Natural killer cell treated with Interleukin-12 subunit alpha and Interleukin-12 subunit beta and Interleukin-15 and Interleukin-18, amount 100 ng/mL, for 72 hours (primary cell): ENCODE data around the gene SLC28A1. TPM values are rescaled to one million over a fixed set of nuclear protein-coding genes. Genes with fewer than 3 reads are reported as not detected.

Experiments
- ATAC-seq, 2 donors: fragments of 150-1000 bp; cut with Tn5 transposase in 1 of 2; sonication (Bioruptor Pico), chemical (Tn5 transposase) in 1 of 2; 2 replicates each; pipeline ENCODE4 v1.10.0; 2021
- DNase-seq: peaks from one replicate; pipeline ENCODE4 v3.0.0; 2022; ENCODE audit warnings: low spot score
- H3K27ac Mint-ChIP-seq, 2 donors: 1 replicate in 1 of 2; 2 replicates in 1 of 2; pipeline ENCODE4 v1.8.0; 2022; ENCODE audit warnings: mixed read lengths in 2 of 2, mild to moderate bottlenecking in 1 of 2, moderate library complexity in 1 of 2
- H3K27me3 Mint-ChIP-seq, 2 donors: 1 replicate in 1 of 2; 2 replicates in 1 of 2; pipeline ENCODE4 v1.8.0; 2022; ENCODE audit warnings: mixed read lengths in 2 of 2
- H3K36me3 Mint-ChIP-seq: one replicate; pipeline ENCODE4 v1.8.0; 2022; ENCODE audit warnings: mixed read lengths
- H3K4me1 Mint-ChIP-seq, 2 donors: 1 replicate in 1 of 2; 2 replicates in 1 of 2; pipeline ENCODE4 v1.8.0; 2022; ENCODE audit warnings: low read depth in 2 of 2, mixed read lengths in 2 of 2, mild to moderate bottlenecking in 1 of 2
- H3K4me3 Mint-ChIP-seq: one replicate; pipeline ENCODE4 v1.8.0; 2022; ENCODE audit warnings: mixed read lengths
- H3K9me3 Mint-ChIP-seq: 2 replicates; pipeline ENCODE4 v1.8.0; 2022; ENCODE audit warnings: mixed read lengths
- total RNA-seq, 2 donors: library from RNA; stranded (reverse); gene quantifications; one replicate each; pipeline ENCODE4 v1.2.3, GENCODE V29; 2022

Gene SLC28A1
- total RNA-seq, 2 donors from 2014 or later, result not detected

GRCh38 chr15:84988909-84989644 is 104.6 kb downstream of the SLC28A1 start:
- Mint-ChIP-seq H3K4me1 (peaks cover 44 to 48% of the 10 kb centered on the region in 2 donors), H3K27ac (no peak overlapping the region), H3K27me3 (no peaks in the 10 kb centered on the region), H3K9me3 (no peaks in the 10 kb centered on the region), H3K4me3 (no peak overlapping the region), H3K36me3 (no peaks in the 10 kb centered on the region)
- DNase-seq (no peak), ATAC-seq (no peak)

- no peaks in the 10 kb centered on the region for H3K36me3 Mint-ChIP-seq
- H3K9me3 Mint-ChIP-seq, result no peaks in the 10 kb centered on the region
- H3K27me3 Mint-ChIP-seq, result no peaks in the 10 kb centered on the region
- ATAC-seq, result no peak
- no peak for DNase-seq
- peaks cover 41 to 44% of the 10 kb centered on the region in 2 donors for H3K4me1 Mint-ChIP-seq
- H3K27ac Mint-ChIP-seq, result no peak overlapping the region
- no peak overlapping the region for H3K4me3 Mint-ChIP-seq
These were observed 106.0 kb downstream of the SLC28A1 start for GRCh38 chr15:84990507-84990906.

- Mint-ChIP-seq H3K27ac (no peak overlapping the region), H3K4me3 (no peak overlapping the region), H3K9me3 (no peaks in the 10 kb centered on the region), H3K27me3 (no peaks in the 10 kb centered on the region), H3K4me1 (peaks cover 41% of the 10 kb centered on the region in 2 donors), H3K36me3 (no peaks in the 10 kb centered on the region)
- no peak for DNase-seq
- no peak for ATAC-seq
These were observed 106.7 kb downstream of the SLC28A1 start for GRCh38 chr15:84991014-84991712.

GRCh38 chr15:84992157-84992944 is 107.9 kb downstream of the SLC28A1 start:
- no peaks in the 10 kb centered on the region for H3K9me3 Mint-ChIP-seq
- ATAC-seq (peak; percentile 73 to 81), DNase-seq (no peak)
- no peaks in the 10 kb centered on the region for H3K36me3 Mint-ChIP-seq
- H3K4me3 Mint-ChIP-seq, result peak overlapping the region; percentile 21
- no peaks in the 10 kb centered on the region for H3K27me3 Mint-ChIP-seq
- H3K27ac Mint-ChIP-seq, result peak overlapping the region in 1 of 2 donors; percentile 7
- peaks cover 38 to 41% of the 10 kb centered on the region in 2 donors for H3K4me1 Mint-ChIP-seq

Other genes with a start within 250 kb of the SLC28A1 start
- gene WDR73, start 230.4 kb upstream of the SLC28A1 start, total RNA-seq, result 10 to 100 TPM; 19.7 to 41.2 TPM
- gene NMB, start 226.5 kb upstream of the SLC28A1 start, total RNA-seq, result 1 to 10 TPM; 3.8 to 7.1 TPM
- 100 to 1,000 TPM in 1 of 2 donors, 10 to 100 TPM in 1; 73.0 to 114 TPM for gene SEC11A, start 168.5 kb upstream of the SLC28A1 start, total RNA-seq
- gene ZNF592, start 136.1 kb upstream of the SLC28A1 start, total RNA-seq, result 10 to 100 TPM; 23.7 to 41.3 TPM
- under 1 TPM; 0.43 to 0.67 TPM for gene ALPK3, start 67.3 kb upstream of the SLC28A1 start, total RNA-seq
- 10 to 100 TPM; 27.0 to 32.0 TPM for gene PDE8A, start 97.2 kb downstream of the SLC28A1 start, total RNA-seq